B cell (primary cell): ENCODE data around the gene CCDC124.
"Not testable (repeated sequence)": the region's sequence is repeated elsewhere in the genome, so short reads cannot be mapped to it uniquely, and the experiment has no call there.

Experiments used
- EZH2 ChIP-seq: IDR thresholded peaks from 2 replicates; pipeline ENCODE4 v1.6.1; 2012; ENCODE audit warnings: borderline replicate concordance, low read depth, mild to moderate bottlenecking, moderate library complexity, low read length; ENCODE audit not compliant: insufficient read depth, poor library complexity, severe bottlenecking
- TF ChIP-seq, protein P1 (sequence below): fragments of 200-600 bp; IDR thresholded peaks from one replicate; pipeline ENCODE4 v1.8.0; 2022; ENCODE audit warnings: antibody characterized with exemption, mild to moderate bottlenecking

- TF ChIP-seq, protein P1, sequence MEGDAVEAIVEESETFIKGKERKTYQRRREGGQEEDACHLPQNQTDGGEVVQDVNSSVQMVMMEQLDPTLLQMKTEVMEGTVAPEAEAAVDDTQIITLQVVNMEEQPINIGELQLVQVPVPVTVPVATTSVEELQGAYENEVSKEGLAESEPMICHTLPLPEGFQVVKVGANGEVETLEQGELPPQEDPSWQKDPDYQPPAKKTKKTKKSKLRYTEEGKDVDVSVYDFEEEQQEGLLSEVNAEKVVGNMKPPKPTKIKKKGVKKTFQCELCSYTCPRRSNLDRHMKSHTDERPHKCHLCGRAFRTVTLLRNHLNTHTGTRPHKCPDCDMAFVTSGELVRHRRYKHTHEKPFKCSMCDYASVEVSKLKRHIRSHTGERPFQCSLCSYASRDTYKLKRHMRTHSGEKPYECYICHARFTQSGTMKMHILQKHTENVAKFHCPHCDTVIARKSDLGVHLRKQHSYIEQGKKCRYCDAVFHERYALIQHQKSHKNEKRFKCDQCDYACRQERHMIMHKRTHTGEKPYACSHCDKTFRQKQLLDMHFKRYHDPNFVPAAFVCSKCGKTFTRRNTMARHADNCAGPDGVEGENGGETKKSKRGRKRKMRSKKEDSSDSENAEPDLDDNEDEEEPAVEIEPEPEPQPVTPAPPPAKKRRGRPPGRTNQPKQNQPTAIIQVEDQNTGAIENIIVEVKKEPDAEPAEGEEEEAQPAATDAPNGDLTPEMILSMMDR = not testable (repeated sequence)
- not testable (repeated sequence) for TF ChIP-seq EZH2
These were observed 14.7 kb upstream of the CCDC124 start for GRCh38 chr19:17918151-17918550.
